GM19099 (cell line): Measurements from ENCODE around the gene STUM.

ENCODE experiments used
- POLR2A ChIP-seq: IDR thresholded peaks from 3 replicates; pipeline ENCODE4 v1.6.1; 2011; ENCODE audit warnings: low read depth; ENCODE audit not compliant: insufficient read length; ENCODE audit errors: extremely low read depth

The STUM gene

GRCh38 chr1:226568077-226568831 lies 19.7 kb downstream of the STUM start:
- no peak for TF ChIP-seq POLR2A

- TF ChIP-seq POLR2A: no peak
These were observed 20.6 kb downstream of the STUM start for GRCh38 chr1:226568975-226569741.

GRCh38 chr1:226569879-226570547 lies 21.4 kb downstream of the STUM start:
- TF ChIP-seq POLR2A: no peak

GRCh38 chr1:226571893-226572292 lies 23.3 kb downstream of the STUM start:
- TF ChIP-seq POLR2A: no peak

GRCh38 chr1:226572325-226572726 lies 23.8 kb downstream of the STUM start:
- TF ChIP-seq POLR2A: no peak

GRCh38 chr1:226574044-226574443 lies 25.5 kb downstream of the STUM start:
- no peak for TF ChIP-seq POLR2A

GRCh38 chr1:226574591-226575435 lies 26.2 kb downstream of the STUM start:
- no peak for TF ChIP-seq POLR2A

GRCh38 chr1:226575436-226575720 lies 26.8 kb downstream of the STUM start:
- no peak for TF ChIP-seq POLR2A

GRCh38 chr1:226575739-226576378 lies 27.3 kb downstream of the STUM start:
- TF ChIP-seq POLR2A: no peak

GRCh38 chr1:226576601-226577000 lies 28.0 kb downstream of the STUM start:
- no peak for TF ChIP-seq POLR2A

- TF ChIP-seq POLR2A: no peak
These were observed 29.0 kb downstream of the STUM start for GRCh38 chr1:226577401-226578180.

- TF ChIP-seq POLR2A: no peak
These were observed 30.5 kb downstream of the STUM start for GRCh38 chr1:226578946-226579578.

- TF ChIP-seq POLR2A: no peak
These were observed 31.3 kb downstream of the STUM start for GRCh38 chr1:226579781-226580323.

GRCh38 chr1:226580625-226581270 lies 32.2 kb downstream of the STUM start:
- no peak for TF ChIP-seq POLR2A
